GM19438 (cell line): ENCODE results near the gene ZFAND4.
"Not testable (repeated sequence)": the region's sequence is repeated elsewhere in the genome, so short reads cannot be mapped to it uniquely, and the experiment has no call there.

Experiments used
- ATAC-seq: cut with Tn5 transposase; IDR thresholded peaks from one replicate; pipeline ENCODE4 v1.9.1; 2021; ENCODE audit warnings: low read depth; ENCODE audit not compliant: unreplicated experiment

ZFAND4 gene

DNA sequence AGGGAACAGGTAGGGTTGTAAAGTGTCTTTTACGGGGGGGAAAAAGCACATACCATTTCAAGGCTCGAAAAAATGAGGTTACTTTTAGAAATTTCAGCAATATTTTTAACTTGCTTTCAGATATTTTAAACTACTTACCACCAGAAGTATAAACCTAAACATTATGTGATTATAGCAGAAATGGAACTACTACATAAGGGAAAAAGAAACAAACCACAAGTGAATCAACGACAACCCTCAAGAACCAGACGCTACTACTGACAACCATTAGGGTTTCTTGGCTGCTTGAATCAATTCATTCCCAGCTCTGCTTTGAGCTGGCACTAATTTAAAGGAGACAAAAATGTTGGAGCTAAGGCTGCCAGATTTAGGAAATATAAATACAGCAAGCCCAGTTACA, 80.1 kb downstream of the ZFAND4 start:
- ATAC-seq, result no peak

DNA sequence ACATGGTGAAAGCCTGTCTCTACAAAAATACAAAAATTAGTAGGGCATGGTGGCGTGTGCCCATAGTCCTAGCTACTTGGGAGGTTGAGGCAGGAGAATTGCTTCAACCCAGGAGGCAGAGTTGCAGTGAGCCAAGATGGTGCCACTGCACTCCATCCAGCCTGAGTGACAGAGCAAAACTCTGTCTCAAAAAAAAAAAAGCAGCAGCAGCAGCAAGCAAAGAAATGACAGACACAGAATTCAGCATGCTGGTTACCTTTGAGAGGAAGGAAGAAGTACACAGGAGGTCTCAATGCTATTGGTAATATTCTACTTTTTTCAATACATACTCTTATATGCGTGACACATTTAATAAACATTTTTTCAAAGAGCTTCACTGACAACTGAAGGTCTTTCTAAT, 81.3 kb downstream of the ZFAND4 start:
- ATAC-seq, result no peak

DNA sequence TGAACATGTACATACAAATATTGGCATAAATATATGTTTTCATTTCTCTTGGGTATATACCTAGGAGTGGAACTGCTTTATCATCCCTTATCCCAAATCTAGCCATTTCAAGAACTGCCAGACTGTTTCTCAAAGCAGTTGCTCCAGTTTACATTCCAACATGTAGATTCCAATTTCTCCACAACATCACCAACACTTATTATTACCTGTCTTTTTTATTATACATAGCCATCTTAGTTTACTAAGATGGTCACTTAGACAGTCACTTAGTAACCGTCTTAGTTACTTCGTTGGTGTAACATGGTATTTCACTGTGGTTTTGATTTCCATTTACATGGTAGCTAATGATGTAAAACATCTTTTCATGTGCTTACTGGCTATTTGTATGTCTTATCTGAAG, 82.7 kb downstream of the ZFAND4 start:
- ATAC-seq, result no peak

DNA sequence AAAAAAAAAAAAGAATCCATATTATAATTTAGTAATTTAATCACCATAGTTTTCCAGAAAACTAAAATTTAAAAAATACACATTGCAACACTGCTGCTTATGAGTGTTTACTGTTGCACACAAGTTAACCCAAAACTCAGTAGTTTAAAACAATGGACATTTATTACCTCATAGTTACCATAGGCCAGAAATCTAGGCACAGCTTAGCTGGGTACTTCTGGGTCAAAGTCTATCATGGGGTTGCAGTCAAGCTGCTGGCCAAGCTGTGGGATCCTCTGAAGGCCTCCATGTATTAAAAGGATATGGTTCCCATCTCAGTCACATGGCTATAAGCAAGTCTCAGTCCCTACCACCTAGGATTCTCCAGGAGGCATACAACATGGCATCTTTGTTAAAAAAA, 83.6 kb downstream of the ZFAND4 start:
- no peak for ATAC-seq

DNA sequence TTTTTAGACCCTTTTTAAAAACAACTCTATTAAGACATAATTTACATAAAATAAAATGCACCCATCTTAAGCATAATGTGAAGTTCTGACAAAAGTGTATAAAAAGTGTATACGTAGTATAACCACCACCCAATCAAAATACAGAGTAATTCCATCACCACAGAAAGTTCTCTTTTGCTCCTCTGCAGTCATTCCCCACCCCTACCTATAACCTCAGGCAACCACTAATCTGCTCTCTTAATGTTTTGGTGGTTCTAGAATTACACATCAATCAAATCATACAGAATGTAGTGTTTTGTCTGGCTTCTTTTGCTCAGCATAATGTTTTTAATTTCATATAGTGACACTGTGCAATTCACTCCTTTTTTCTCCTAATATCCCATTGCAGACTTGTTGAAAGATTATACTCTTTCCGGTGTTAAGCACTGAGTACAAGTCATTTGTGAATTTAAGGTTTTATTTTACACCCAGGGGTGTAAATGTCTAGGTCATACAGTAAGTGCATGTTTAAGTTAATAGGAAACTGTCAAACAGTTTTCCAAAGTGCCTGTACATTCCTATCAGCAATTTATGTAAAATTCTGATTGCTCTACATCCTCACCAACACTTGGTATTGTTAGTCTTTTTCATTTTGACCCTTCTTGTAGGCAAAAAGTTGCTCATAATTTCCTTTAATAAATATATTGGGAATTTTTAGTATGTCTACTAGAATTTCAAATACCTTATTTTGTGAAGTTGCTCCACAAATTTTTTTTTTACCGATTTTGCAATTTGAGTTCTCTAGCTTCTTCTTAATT, 86.3 kb downstream of the ZFAND4 start:
- ATAC-seq, result no peak

DNA sequence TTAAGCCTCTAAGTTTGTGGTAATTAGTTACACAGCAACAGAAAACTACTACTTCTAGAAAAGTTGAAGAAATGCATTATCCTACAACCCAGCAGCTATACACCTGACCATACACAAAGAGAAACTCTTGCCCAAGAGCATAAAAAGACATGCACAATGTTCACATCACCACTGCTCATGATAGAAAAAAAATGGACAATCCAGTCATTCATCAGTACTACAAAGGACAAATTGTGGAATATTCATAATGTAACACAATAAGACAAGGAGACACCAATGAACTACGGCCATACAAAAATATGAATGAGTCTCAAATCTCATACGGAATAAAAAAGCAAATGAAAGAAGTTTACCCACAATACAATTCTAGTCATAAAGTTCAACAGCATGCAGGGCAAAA, 87.4 kb downstream of the ZFAND4 start:
- ATAC-seq, result no peak

DNA sequence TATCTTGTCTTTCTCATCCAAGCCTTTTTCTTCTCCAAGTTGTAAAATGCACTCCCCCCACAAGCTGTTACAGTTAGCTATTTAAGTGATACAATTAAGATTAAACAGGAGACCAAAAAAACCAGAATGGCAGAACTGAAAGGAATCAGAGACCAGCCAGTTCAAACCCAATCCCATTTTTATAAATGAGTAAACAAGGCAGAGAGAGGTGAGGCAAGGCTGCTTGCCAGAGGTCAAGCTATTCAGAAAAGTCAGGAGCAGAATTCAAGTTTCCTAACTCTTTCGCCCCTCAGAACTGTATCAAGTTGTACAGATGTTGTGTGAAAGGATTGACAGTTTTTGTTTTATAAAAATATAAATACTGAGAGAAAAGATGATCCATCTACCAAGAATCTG, 90.2 kb downstream of the ZFAND4 start:
- ATAC-seq, result no peak

DNA sequence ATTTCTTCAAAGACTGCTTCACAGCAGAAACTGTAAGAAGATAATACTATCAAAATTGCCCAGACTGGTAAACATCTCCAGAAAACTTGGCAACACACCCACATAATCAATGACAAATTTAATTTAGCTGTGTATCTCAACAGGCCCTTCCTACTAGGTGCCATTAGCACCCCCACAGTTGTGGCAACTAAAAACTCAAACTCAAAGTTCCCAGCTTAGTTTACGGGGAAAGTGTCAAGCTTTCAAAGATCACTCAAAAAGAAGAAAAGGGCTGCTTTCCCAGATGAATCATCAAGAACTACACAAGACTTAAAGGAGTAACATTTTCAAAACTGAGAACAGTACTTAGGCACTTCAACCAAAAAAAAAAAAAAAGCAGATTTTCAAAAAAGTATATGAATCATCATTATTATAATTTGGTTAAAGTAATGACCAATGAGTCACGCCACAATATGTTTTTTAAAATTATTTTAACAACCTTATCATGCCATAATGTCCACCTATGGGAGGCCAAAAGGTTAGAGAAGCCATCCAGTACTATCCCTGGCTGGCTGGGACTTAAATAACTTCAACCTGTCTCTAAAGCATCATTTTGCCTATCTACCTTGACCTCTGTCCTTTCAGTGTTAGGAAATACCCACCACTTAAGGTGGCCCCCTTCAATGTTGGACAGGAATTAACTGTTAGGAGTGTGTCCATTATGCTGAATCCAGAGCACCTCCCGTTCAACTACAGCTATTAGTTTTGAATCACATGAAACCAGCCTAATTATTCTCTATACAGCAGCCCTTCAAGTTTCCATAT, 90.8 kb downstream of the ZFAND4 start:
- ATAC-seq, result no peak

DNA sequence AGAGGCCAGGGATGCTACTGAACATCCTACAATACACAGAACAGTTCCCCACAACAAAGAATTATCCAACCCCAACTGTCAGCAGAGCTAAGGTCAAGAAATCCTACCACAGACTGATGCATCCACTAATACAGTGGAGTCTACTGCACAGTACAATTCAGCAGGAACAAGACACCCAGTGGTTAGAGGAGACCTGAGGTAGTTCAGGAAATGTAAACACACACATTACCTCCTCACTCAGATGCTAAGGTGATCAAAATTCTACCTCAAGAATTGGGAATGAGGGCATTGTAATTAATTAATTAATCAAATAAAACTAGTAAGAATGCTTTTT, 91.4 kb downstream of the ZFAND4 start:
- ATAC-seq, result peak; percentile 36

DNA sequence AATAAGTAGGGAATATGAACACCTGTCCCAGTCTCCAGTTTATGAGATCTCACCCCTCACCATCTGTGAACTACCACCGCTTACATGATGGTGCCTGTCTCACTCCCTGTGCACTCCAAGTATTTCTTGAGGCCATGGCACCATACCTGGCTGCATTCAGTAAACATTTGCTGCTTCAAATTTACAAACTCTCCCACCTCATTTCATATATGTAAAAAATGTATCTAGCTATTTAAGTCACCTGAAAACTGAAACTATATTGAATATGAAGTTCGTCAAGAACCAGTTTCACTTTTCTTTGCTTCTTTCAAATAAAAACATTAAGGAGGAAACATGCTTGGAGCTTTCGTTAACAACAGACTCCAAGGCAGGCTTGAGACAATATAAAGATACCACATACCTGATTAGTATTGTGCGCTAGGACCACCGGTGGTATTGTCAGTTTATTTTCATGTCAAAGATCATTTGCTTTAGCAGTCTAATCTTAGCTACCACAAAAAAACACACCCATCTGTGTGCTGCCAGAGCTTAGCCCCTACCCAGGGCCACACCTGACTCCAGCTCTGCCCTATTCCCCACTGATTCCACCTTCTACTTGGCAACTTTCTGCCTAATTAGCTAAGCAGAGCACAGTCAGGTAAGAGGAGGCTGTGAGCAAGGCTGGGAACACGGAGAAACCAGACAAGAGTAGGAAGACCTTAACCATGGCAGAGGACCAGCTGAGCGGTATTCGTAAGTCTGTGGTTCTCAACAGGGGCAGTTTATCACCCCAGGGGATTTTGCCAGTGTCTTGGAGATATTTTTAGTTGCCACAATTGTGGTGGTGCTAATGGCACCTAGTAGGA, 92.0 kb downstream of the ZFAND4 start:
- ATAC-seq, result peak; percentile 63

DNA sequence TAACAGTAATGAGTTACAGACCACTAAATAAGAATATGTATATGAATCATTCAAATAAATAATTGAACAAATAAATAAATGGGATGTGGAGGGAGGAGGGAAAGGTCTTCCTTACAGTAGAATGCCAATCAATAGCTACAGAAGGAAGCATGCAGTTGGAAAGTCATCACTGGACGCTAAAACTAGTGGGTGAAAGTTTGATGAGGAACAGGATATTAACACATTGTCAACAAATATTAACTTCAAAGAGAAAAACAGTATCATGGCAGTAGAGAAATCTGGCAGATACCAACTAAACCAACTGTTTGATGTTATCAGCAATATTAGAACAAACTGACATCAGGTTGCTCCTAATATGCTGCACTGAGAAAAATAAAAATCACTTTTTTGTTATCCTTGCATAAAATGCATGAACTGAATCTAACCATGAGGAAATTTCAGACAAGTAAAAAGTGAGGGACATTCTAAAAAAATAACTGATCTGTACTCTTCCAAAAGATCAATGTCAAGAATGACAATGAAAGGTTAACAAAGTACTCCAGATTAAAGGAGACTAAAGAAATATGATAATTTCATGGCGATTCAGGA, 94.1 kb downstream of the ZFAND4 start:
- no peak for ATAC-seq

DNA sequence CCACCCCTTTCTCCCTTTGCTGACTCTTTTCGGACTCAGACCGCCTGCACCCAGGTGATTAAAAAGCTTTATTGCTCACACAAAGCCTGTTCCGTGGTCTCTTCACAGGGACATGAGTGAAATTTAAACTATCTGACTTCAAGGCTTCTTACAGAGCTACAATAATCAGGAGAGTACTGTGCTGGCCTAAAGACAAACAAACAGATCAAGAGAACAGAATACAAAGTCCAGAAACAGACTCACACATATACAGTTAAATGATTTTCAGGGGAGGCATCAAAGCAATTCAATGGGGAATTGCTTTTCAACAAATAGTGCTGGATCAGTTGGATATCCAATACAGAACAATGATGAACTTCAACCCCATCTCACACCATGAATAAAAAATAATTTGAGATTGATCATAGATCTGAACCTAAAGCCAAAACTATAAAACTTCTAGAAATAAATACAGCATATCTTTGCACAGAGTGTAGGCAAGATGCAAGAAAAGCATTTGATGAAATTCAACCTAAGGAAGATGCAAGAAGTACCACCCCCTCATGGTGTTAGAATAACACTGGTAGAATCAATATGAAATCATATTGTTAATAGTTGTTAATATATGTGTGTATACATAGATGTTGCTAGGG, 96.5 kb downstream of the ZFAND4 start:
- ATAC-seq, result no peak

DNA sequence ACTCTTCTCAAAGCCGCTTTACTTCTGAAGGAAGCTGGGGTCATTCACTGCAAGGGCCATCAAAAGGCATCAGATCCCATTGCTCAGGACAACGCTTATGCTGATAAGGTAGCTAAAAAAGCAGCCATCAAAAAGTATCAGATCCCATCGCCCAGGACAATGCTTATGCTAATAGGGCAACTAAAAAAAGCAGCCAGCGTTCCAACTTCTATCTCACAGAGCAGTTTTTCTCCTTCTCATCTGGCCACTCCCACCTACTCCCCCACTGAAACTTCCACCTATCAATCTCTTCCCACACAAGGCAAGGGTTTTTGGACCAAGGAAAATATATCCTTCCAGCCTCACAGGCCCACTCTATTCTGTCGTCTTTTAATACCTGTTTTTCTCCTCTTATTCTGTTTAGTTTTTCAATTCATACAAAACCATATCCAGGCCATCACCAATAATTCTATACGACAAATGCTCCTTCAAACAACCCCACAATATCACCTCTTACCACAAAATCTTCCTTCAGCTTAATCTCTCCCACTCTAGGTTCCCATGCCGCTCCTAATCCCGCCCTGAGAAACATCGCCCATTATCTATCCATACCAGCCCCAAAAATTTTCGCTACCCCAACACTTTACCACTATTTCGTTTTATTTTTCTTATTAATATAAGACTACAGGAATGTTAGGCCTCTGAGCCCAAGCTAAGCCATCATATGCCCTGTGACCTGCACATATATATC, 97.4 kb downstream of the ZFAND4 start:
- not testable (repeated sequence) for ATAC-seq

DNA sequence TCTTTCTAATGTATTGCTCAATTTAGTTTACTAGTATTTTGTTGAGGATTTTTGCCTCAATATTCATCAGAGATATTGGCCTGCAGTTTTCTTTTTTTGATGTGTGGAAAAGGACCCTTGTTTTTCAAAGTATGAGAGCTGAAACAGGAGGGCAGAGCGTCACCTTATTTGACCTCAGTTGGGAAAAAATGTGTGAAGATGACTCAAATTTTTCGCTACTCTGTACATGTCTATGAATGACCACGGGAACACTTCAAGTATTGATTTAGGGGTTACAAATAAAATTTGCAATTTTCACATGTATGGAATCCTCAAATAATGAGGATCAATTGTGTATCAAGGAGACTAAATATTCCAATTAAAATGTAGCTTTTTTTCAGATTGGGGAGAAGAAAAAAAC, 103.1 kb downstream of the ZFAND4 start:
- ATAC-seq, result no peak

DNA sequence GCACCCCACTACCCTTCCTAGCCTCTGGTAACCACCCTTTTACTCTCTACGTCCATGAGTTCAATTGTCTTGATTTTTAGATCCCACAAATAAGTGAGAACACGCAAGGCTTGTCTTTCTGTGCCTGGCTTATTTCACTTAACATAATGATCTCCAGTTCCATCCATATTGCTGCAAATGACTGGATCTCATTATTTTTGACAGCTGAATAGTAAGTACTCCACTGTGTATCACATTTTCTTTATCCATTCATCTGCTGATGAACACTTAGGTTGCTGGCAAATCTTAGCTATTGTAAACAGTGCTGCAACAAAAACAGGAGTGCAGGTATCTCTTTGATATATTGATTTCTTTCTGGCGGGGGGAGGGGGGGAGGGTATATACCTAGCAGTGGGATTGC, 106.2 kb downstream of the ZFAND4 start:
- no peak for ATAC-seq
